Smooth muscle cell (in vitro differentiated cells): Measurements from ENCODE around the gene PRSS56. TPM values are rescaled to one million over a fixed set of nuclear protein-coding genes. Genes with fewer than 3 reads are reported as not detected.

Experiments
- DNase-seq: peaks from one replicate; lab custom pipeline; 2025; ENCODE audit not compliant: unreplicated experiment; lab: John Stamatoyannopoulos, UW
- H2AFZ ChIP-seq: fragments of 200-600 bp; sonication (generic); 2 replicates; pipeline ENCODE4 v1.6.0; 2016; ENCODE audit warnings: antibody characterized with exemption, low read depth, mild to moderate bottlenecking
- H3F3A ChIP-seq: fragments of 200-600 bp; sonication (generic); 2 replicates; pipeline ENCODE4 v1.6.0; 2017; ENCODE audit warnings: antibody characterized with exemption, low read depth
- H3K27ac ChIP-seq: fragments of 200-600 bp; sonication (generic); 2 replicates; pipeline ENCODE4 v1.5.1; 2016; ENCODE audit warnings: low read depth, mild to moderate bottlenecking
- H3K27me3 ChIP-seq: fragments of 200-600 bp; sonication (generic); 2 replicates; pipeline ENCODE4 v1.6.1; 2016; ENCODE audit warnings: low read depth, mild to moderate bottlenecking
- H3K36me3 ChIP-seq: fragments of 200-600 bp; sonication (generic); 2 replicates; pipeline ENCODE4 v1.5.1; 2016; ENCODE audit warnings: low read depth
- H3K4me1 ChIP-seq: fragments of 200-600 bp; sonication (generic); 2 replicates; pipeline ENCODE4 v1.5.1; 2016; ENCODE audit warnings: low read depth
- H3K4me2 ChIP-seq: fragments of 200-600 bp; sonication (generic); 2 replicates; pipeline ENCODE4 v1.6.0; 2016; ENCODE audit warnings: mild to moderate bottlenecking
- H3K4me3 ChIP-seq: fragments of 200-600 bp; sonication (generic); 2 replicates; pipeline ENCODE4 v1.5.1; 2016; ENCODE audit warnings: mild to moderate bottlenecking
- H3K79me2 ChIP-seq: fragments of 200-600 bp; sonication (generic); 2 replicates; pipeline ENCODE4 v1.6.0; 2016; ENCODE audit warnings: low read depth, mild to moderate bottlenecking
- H3K9ac ChIP-seq: fragments of 200-600 bp; sonication (generic); 2 replicates; pipeline ENCODE4 v1.6.0; 2016; ENCODE audit warnings: low read depth
- H3K9me3 ChIP-seq: fragments of 200-600 bp; sonication (generic); replicated peaks from 2 replicates; pipeline ENCODE4 v1.5.1; 2016; ENCODE audit warnings: low read depth
- H4K20me1 ChIP-seq: fragments of 200-600 bp; sonication (generic); 2 replicates; pipeline ENCODE4 v1.6.0; 2016; ENCODE audit warnings: low read depth
- WGBS: methylation state at CpG from one replicate; pipeline ENCODE4 v1.1.7; 2016; ENCODE audit warnings: low lambda C conversion rate; 5-methylcytosine and 5-hydroxymethylcytosine counted together
- polyA plus RNA-seq: library from polyadenylated mRNA; unstranded; fragments of >200 nt; fragmentation: Nextera tagmentation; extraction: Ambion mirVana; gene quantifications from 2 replicates; pipeline ENCODE4 v1.2.1, GENCODE V29; 2016
- total RNA-seq: library from RNA; depleted of rRNA; stranded (reverse); fragments of >200 nt; gene quantifications from 2 replicates; pipeline ENCODE4 v1.2.3, GENCODE V29; 2014
- TF ChIP-seq, protein P1 (sequence below): fragments of 200-600 bp; sonication (generic); IDR thresholded peaks from 2 replicates; pipeline ENCODE4 v1.5.1; 2017; ENCODE audit warnings: borderline replicate concordance, mild to moderate bottlenecking, antibody characterized with exemption; ENCODE audit not compliant: insufficient read depth, poor library complexity, severe bottlenecking

The PRSS56 gene
- total and polyA plus RNA-seq, 2 experiments from 2014 or later: not detected

DNA sequence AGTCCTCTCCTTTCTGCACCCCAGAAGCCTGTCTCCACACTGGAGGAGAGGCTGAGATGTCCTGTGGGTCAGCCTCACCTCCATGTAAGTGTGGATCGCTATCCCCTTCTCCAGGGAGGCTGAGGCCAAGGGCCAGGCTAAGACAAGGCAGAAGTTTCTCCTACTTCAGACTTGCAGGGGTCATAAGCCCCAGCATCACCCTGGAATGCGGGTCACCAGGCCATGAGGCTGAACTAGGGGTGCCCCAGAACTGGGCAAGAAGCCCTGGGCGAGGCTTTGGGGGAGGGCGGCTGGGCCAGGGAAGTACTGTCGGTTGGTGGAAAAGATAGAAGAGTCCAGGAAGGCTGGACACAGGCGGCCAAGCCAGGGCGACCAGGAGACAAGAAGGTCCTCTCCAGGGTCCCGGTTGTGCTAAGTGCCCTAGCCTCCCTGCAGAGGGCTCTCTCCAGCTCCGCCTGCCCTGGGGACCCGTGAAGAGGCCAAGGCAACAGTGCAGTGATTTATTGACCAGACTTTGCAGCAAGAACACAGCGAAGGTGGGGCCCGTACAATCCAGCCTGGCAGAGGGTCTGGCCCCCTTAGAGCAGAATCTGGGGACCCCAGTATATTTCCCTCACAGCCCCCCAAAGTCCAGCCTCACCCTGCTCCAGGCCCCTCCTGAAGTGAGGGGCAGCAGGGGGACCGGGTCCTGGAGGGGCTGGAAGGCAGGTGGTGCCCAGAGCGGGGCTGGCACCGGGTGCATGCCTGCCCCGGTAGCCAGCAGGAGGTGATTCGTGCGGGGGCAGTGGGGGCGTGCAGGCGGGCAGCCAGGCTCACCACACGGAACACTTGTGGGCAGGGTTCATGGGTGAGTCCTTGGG, 40.6 kb upstream of the PRSS56 start:
- Histone ChIP-seq H3K4me2 (no peak overlapping the region), H3K36me3 (no peaks in the 10 kb centered on the region), H2AFZ (no peak overlapping the region), H3K27me3 (peaks cover 50% of the 10 kb centered on the region), H3F3A (no peaks in the 10 kb centered on the region), H3K4me3 (no peak overlapping the region), H3K79me2 (no peaks in the 10 kb centered on the region), H3K9me3 (no peaks in the 10 kb centered on the region), H3K4me1 (no peaks in the 10 kb centered on the region), H3K9ac (no peak overlapping the region), H4K20me1 (no peaks in the 10 kb centered on the region), H3K27ac (no peak overlapping the region)
- 80% methylated on average over 21 of the region's 21 CpGs for WGBS
- no peak for DNase-seq
- TF ChIP-seq, protein P1, sequence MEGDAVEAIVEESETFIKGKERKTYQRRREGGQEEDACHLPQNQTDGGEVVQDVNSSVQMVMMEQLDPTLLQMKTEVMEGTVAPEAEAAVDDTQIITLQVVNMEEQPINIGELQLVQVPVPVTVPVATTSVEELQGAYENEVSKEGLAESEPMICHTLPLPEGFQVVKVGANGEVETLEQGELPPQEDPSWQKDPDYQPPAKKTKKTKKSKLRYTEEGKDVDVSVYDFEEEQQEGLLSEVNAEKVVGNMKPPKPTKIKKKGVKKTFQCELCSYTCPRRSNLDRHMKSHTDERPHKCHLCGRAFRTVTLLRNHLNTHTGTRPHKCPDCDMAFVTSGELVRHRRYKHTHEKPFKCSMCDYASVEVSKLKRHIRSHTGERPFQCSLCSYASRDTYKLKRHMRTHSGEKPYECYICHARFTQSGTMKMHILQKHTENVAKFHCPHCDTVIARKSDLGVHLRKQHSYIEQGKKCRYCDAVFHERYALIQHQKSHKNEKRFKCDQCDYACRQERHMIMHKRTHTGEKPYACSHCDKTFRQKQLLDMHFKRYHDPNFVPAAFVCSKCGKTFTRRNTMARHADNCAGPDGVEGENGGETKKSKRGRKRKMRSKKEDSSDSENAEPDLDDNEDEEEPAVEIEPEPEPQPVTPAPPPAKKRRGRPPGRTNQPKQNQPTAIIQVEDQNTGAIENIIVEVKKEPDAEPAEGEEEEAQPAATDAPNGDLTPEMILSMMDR: no peak

DNA sequence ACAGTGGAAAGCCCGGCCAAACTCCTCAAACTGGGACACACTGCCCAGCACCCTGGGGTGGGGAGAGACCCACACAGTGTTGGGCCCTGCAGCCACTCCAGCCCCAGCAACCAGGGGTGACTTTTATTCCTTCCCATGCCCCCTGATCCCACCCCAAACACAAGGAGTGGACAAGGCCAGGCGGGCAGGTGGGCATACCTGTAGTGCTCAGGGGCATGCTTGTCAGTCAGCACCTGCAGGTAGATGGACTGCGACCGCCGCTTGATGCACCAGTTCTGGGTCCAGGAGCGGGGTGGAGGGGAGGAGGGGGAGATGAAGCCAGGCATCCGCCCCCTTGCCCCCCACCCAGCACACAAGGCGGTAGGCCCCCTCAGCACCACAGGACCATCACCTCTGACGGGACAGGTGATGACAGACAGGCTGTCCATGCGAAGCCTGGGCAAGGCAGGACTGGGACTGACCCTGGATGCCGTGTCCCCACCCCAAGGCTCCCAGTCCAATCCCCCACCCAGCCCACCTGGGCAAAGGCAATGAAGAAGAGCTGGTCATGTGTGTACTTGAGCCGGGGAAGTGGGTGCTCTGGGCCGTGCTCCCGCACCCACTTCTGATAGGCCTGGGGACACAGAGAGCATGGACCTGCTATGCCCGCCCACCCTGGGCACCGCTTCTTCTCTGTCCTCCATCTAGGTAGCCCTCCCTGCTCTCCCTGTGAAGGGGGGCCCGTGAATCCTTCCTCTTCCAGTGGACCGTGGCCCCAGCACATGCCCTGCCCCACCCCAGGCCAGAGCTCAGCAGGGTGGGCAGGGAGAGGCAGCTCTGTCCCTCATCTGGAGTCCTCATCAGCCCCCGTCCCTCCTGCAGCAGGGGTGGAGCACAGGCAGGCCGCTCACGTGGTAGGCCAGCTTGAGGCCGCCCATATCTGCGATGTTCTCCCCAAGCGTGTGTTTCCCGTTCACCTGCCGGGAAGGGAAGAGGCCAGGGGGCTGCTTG, 39.7 kb upstream of the PRSS56 start:
- no peak overlapping the region for H2AFZ ChIP-seq
- no peaks in the 10 kb centered on the region for H3K79me2 ChIP-seq
- no peak for DNase-seq
- no peak overlapping the region for H3K9ac ChIP-seq
- no peaks in the 10 kb centered on the region for H3K9me3 ChIP-seq
- no peak overlapping the region for H3K27ac ChIP-seq
- WGBS: 90% methylated on average over 24 of the region's 26 CpGs
- TF ChIP-seq, protein P1: no peak
- H3K36me3 ChIP-seq: no peaks in the 10 kb centered on the region
- no peak overlapping the region for H3K4me3 ChIP-seq
- H3K4me2 ChIP-seq: no peak overlapping the region
- no peaks in the 10 kb centered on the region for H3K4me1 ChIP-seq
- no peaks in the 10 kb centered on the region for H3F3A ChIP-seq
- H4K20me1 ChIP-seq: no peaks in the 10 kb centered on the region
- H3K27me3 ChIP-seq: peaks cover 51% of the 10 kb centered on the region

DNA sequence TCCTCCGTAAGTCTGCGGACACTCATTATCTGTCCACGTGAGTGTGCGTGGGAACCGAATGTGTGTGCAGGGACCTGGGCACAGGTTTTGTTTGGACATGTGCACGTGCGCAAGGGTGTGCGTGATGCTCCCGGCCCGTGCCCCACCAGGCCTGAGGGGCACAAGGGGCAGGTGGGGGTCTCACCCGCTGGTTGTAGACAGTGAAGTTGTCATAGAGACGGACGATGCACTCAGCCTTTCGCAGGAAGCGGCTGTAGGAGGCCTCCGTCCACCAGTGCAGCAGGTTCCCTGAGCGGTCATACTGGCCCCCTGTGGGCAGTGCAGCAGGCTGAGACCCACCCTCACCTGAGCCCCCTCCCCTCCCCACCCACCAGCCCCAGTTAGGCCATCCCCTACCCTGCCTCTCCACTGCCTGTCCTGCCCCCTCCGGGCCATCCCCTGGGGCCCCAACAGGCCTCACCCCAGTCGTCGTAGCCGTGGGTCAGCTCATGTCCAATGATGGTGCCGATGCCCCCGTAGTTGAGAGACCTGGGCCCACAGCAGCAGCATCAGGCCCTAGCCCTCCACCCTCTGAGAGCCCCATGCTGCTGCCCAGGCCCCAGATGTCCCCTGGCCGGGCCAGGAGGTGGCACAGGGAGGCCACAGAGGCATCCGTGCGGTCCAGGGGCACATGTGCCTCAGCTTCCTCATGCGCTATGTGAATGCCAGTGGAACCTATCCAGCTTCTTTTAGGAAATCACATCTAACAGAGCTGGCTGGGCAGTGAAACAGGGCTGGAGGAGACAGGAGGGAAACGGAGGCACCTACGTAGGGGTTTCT, 38.7 kb upstream of the PRSS56 start:
- DNase-seq: no peak
- H3K27me3 ChIP-seq: peaks cover 56% of the 10 kb centered on the region

More for the DNA sequence above, 38.7 kb upstream of the PRSS56 start:
- no peaks in the 10 kb centered on the region for H3K9me3 ChIP-seq
- no peaks in the 10 kb centered on the region for H3F3A ChIP-seq
- no peak overlapping the region for H3K9ac ChIP-seq
- no peak overlapping the region for H3K4me2 ChIP-seq
- no peak overlapping the region for H3K27ac ChIP-seq
- H3K79me2 ChIP-seq: no peaks in the 10 kb centered on the region
- no peaks in the 10 kb centered on the region for H3K4me1 ChIP-seq
- no peak overlapping the region for H2AFZ ChIP-seq
- H3K4me3 ChIP-seq: no peak overlapping the region
- no peaks in the 10 kb centered on the region for H3K36me3 ChIP-seq
- WGBS: 93% methylated on average over 27 of the region's 29 CpGs
- TF ChIP-seq, protein P1: no peak
- H4K20me1 ChIP-seq: no peaks in the 10 kb centered on the region
